ENCODE results near the gene ASB5. TPM values are rescaled to one million over a fixed set of nuclear protein-coding genes. Genes with fewer than 3 reads are reported as not detected.
"Not testable (repeated sequence)": the region's sequence is repeated elsewhere in the genome, so short reads cannot be mapped to it uniquely, and the experiment has no call there.

The ASB5 gene
- total RNA-seq: not detected

GRCh38 chr4:176268963-176269362 is at the start of gene ASB5:
TSS of gene ASB5 (minus strand) at chr4:176269222. CDS start at chr4:176269108, 114 bp downstream.
- DNase-seq: no peak

- DNase-seq: no peak
Observed at GRCh38 chr4:176313596-176314336, 44.7 kb upstream of the ASB5 start.

DNA sequence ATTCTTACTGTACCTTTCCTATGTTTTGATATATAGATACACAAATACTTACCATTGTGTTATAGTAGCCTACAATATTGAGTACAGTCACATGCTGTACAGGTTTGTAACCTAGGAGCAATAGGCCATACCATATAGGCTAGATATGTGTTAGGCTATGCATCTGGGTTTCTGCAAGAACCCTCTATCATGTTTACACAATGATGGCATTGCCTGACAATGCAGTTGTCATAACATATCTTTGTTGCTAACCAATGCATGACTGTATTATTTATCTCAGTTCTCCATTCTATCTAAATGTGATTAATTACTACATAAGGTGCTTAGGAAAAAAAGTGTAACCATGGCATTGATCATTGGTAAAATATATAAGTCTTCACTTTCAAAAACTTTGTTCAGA is 40.8 kb upstream of the ASB5 start:
- no peak for DNase-seq

- no peak for DNase-seq
Observed at GRCh38 chr4:176309046-176309445, 40.0 kb upstream of the ASB5 start.

DNA sequence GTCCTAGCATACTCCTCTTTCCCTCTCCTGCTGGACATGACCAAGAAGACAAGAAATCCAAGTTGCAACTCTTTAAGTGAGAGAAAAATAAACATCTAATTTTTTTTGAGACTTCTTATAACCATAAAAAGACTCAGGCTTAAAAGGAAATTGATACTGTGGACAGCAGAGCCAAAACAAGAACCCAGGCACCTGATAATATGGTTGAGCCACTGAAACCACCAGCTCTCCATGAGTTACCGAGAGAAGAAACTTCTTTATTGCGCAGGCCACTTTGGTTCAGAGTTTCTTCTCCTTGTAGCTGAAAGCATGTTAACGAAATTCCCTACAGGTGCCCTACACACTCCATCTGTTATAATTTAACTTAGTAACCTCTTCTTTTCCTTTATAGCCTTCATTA is 39.4 kb upstream of the ASB5 start:
- no peak for DNase-seq

DNA sequence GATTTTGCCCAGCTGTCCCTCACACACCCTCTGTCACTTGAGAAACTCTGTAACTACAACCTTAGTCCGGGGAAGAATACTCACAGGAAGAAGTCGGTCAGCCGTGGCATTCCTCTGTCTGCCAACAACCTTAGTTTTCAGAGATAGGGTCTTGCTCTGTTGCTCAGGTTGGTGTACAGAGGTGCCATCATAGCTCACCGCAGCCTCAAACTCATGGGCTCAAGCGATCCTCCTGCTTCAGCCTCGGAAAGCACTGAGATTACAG is 38.6 kb upstream of the ASB5 start:
- no peak for DNase-seq

GRCh38 chr4:176306837-176307665 is 38.0 kb upstream of the ASB5 start:
- no peak for DNase-seq

- no peak for DNase-seq
Observed at GRCh38 chr4:176303938-176304337, 34.9 kb upstream of the ASB5 start.

DNA sequence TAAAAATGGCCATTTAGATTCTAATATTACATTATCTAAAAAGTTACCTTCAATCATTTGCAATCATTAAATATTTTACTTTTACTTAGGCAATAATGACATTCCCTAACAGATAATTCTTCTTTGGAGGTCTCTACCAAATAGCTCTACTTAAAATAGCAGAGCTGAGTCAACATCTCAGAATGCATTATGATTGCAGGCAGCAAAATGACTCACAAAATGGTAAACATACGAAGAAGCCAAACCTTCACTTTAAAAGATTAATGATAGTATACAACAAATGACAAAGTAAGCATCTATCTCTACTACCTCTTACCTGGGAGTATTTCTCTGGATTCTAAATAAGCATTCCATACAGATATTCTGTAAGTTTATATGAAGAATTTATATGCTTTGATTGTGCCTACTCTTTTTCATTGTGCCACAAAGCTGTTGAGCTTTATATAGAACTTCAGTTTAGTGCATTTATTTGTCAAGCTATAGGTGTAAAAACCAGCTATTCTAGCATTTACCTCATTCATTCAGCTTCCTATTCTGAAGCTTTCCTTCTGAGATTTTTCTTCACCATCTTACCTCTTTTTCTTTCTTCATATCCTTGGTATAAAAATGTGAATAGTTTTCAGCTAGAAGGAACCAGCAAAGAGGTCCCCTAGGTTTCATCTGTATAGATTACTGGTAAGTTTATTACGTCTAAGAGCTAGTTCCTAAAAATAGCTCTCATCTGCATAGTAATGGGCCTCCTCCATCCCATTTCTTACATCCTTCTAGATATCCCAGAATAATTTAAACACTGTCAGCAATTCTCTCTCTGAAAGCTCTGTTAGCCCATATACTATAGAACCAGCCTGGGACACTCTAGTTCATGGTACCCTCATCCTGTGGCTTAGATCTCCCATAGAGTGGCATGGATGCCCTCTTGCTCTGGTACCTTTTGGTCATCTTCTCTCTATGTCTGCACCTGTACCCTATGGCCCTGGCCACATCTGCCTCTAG is 33.6 kb upstream of the ASB5 start:
- no peak for DNase-seq

GRCh38 chr4:176300565-176300964 is 31.5 kb upstream of the ASB5 start:
- no peak for DNase-seq

- no peak for DNase-seq
Observed at GRCh38 chr4:176300036-176300435, 31.0 kb upstream of the ASB5 start.

- no peak for DNase-seq
Observed at GRCh38 chr4:176298664-176299063, 29.6 kb upstream of the ASB5 start.

- not testable (repeated sequence) for DNase-seq
Observed at GRCh38 chr4:176295907-176296306, 26.9 kb upstream of the ASB5 start.

DNA sequence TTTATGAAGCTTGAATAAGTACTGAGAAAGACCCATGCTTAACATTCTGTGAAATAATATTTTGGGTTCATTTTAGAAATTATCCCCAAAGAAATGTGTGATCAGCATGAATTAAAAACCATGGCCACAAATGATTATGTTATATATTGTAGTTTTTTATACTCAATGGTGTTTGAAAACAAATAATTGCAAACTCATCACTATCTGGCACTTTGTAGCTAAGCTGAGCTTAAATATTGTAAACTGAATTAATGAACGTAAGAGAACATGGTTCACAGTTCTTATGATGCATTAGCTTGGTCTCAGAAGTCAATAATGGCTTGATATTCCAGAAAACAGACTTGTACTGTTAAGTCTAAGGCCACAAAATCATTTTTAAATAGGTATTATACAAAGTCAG is 24.6 kb upstream of the ASB5 start:
- no peak for DNase-seq

DNA sequence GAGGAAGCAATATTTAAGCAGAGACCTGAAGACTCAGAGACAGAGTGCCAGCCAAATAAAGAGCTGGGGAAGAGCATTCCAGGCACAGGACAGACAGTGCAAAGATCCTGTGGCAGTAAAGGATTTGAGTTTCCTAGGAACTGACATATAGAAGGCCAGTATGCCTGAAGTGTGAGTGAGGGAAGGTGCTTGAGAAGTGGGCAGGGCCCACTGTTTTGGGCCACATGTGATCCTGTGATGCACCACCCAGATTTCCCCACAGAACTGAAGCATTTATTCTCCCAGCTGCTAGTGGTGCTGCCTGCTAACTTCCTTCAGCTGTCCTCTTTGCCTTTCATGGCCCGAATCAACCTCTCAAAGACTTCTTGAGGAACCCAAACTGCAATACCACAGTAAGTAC is 23.9 kb upstream of the ASB5 start:
- DNase-seq: no peak

GRCh38 chr4:176291748-176292147 is 22.7 kb upstream of the ASB5 start:
- no peak for DNase-seq

- DNase-seq: no peak
Observed at GRCh38 chr4:176290520-176290919, 21.5 kb upstream of the ASB5 start.

DNA sequence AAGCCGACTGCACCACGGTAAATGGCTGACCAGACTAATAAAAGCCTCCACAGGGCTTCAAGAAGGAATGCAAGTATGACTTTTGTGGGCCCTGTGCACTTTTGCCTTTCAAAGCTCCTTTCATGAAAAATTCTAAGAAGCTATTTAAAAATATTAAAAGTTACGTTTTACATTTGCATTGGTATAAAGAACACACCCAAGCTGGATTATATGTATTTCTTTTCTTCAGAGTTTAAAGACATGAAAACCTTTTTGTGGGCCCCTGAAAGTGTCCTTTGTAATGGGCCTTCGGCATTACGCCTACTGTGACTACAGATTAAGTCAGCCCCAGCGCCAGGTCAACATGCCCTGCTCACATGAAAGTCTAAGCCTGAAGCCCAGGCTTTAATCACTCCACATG is 20.5 kb upstream of the ASB5 start:
- DNase-seq: no peak

DNA sequence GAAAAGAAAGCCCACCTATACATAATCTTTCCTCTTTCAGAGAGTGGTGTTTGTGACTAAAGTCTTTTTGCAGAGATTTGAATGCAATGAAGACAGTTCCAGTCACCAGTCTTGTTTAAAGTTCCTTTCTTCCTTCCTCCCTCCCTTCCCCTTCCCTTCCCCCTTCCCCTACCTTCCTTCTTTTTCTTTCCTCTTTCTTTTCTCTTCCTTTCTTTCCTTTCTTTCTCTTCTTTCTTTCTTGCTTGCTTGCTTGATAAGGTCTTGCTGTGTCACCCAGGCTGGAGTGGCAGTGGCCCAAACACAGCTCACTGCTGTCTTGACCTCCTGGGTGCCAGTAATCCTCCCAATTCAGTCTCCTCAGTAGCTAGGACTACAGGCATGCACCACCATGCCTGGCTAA is 19.0 kb upstream of the ASB5 start:
- no peak for DNase-seq

DNA sequence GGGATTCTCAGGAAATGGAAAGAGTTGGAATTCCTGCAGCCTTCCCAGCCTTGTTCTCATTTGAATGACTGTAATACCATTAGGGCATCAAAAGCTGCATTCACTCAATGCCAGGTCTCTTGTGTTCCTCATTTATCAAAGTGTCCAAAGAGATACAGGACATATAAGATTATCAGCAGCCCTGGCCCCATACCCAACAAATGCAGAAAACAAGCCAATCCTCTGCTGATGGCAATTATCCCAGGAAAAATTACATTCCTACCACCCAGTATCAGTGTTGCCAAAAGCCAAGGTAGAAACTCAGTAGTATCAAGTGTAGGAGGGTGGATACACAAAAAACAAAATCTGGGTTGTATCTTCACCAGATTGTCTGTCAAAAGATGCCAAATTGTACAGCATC is 18.5 kb upstream of the ASB5 start:
- DNase-seq: no peak

DNA sequence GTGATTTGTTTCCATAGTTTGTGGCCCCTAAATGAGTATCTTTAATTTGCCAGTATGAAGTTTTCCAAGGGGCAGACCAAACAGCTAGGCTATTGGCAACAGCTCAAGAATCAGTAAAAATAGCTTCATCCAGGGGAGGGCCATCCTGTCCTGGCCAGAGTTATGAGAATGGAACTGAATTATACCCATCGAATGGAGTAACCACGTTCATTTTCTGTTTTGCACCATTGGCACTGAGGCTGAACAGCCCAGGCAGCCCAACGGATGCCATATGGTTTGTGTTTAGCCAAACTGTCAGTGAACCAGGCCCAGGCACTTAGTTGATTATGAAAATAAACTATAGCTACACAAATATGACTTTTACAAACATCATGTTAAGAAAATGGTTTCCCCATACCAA is 17.7 kb upstream of the ASB5 start:
- no peak for DNase-seq

- not testable (repeated sequence) for DNase-seq
Observed at GRCh38 chr4:176279560-176279959, 10.5 kb upstream of the ASB5 start.

- no peak for DNase-seq
Observed at GRCh38 chr4:176277162-176277904, 8.3 kb upstream of the ASB5 start.
